Heart left ventricle (tissue), 16 donors: ENCODE results near the gene TBCB. TPM values are rescaled to one million over a fixed set of nuclear protein-coding genes. Genes with fewer than 3 reads are reported as not detected.

Experiments
- ATAC-seq, 4 donors: fragments of 200-7000 bp; cut with Tn5 transposase; one replicate each; pipeline ENCODE4 v1.9.1; 2020 to 2022; ENCODE audit warnings: moderate library complexity in 4 of 4, mild to moderate bottlenecking in 3 of 4, moderate number of reproducible peaks in 1 of 4
- DNase-seq, 5 donors: peaks; one replicate each; pipeline ENCODE4 v3.0.0-alpha.2; 2020
- H3K27ac ChIP-seq, 12 donors: fragments of 200-600 bp; sonication (generic) in 4 of 12; one replicate each; pipeline versions ENCODE4 v1.5.0 to v1.8.0; 2016 to 2022; ENCODE audit warnings: mild to moderate bottlenecking in 2 of 12
- H3K27me3 ChIP-seq, 9 donors: fragments of 200-600 bp; sonication (generic) in 2 of 9; one replicate each; pipeline versions ENCODE4 v1.5.1 to v1.8.0; 2016 to 2022; ENCODE audit warnings: mild to moderate bottlenecking in 3 of 9
- H3K36me3 ChIP-seq, 9 donors: fragments of 200-600 bp; sonication (generic) in 2 of 9; one replicate each; pipeline versions ENCODE4 v1.5.0 to v1.8.0; 2018 to 2022; ENCODE audit warnings: mild to moderate bottlenecking in 2 of 9
- H3K4me1 ChIP-seq, 12 donors: fragments of 200-600 bp; sonication (generic) in 4 of 12; one replicate each; pipeline versions ENCODE4 v1.5.0 to v1.8.0; 2016 to 2022; ENCODE audit warnings: mild to moderate bottlenecking in 3 of 12
- H3K4me3 ChIP-seq, 12 donors: fragments of 200-600 bp; sonication (generic) in 4 of 12; one replicate each; pipeline versions ENCODE4 v1.5.0 to v1.8.0; 2017 to 2022; ENCODE audit warnings: mild to moderate bottlenecking in 9 of 12, moderate library complexity in 4 of 12
- H3K9me3 ChIP-seq, 12 donors: fragments of 200-600 bp; sonication (generic) in 4 of 12; one replicate each; pipeline versions ENCODE4 v1.5.0 to v1.8.0; 2016 to 2022; ENCODE audit warnings: mild to moderate bottlenecking in 1 of 12
- CTCF ChIP-seq, 12 donors: fragments of 200-600 bp; sonication (generic) in 4 of 12; IDR thresholded peaks; one replicate each; pipeline versions ENCODE4 v1.5.0 to v1.8.0; 2018 to 2022; ENCODE audit warnings: antibody characterized with exemption in 12 of 12, mild to moderate bottlenecking in 5 of 12
- POLR2A ChIP-seq, 2 donors: fragments of 450-650 bp; IDR thresholded peaks; one replicate each; pipeline ENCODE4 v1.6.1; 2017; ENCODE audit warnings: antibody characterized with exemption in 2 of 2, mild to moderate bottlenecking in 2 of 2, moderate library complexity in 2 of 2
- WGBS, 4 donors: extraction: QIAGEN DNeasy Blood & Tissue Kit in 2 of 4; methylation state at CpG; one replicate each; pipeline versions ENCODE4 v1.1.5 to v1.1.7; 2013 to 2018; 5-methylcytosine and 5-hydroxymethylcytosine counted together
- intact Hi-C, 10 donors: fragments of 100-400 bp; cut with DNase I; formaldehyde crosslinking; loops; one replicate each; pipeline versions ENCODE4 v1.11.1 to v1.14.2; 2022
- polyA plus RNA-seq, 2 donors: library from polyadenylated mRNA; stranded (reverse); fragments of 200-250 nt; gene quantifications; one replicate each; pipeline ENCODE4 v1.2.3, GENCODE V29; 2013
- total RNA-seq, 9 donors: library from RNA; depleted of rRNA in 2 of 9; stranded (reverse); fragments of >200 nt in 2 of 9; fragmentation: NEBNext Ultra II Directional in 3 of 9; extraction: Animal tissue kit (Norgen Biotek cat#: 25700) in 3 of 9; gene quantifications; one replicate each; pipeline versions ENCODE4 v1.1.0 to v1.2.4, GENCODE V29; 2016 to 2023
- donor health status: ischemic (EF 13 %, LVEDD 7.1; RV severe dilation, severe dysfunction).
- donor health status: healthy with polysubstance abuse.
- donor health status: DM: no; HTN: yes; CAD: no.
- donor health status: DM: no; HTN: no; CAD: no.
- donor health status: ischemic (EF 25% LVEDD 6.9; RV normal size, moderate dysfunction).
- donor health status: ischemic (EF 25% LVEDD 5.7; RV mildly dilated, moderate dysfunction).
- donor health status: healthy.
- donor health status: DM: yes; HTN: yes; CAD: no.
- donor health status: ischemic (EF 35%, LVEDD 5.7; RV mildly dilated, moderate dysfunction).
- donor health status: nonischemic (EF 11% LVEDD 7.7; RV severe dilation, severe dysfunction).
- donor health status: DM: yes; HTN: yes; CAD: no.
- donor health status: PGD.
- donor health status: ischemic (EF 29% LVEDD 5.4; RV normal size, mild dysfunction).
- donor health status: nonischemic (EF 23%, LVEDD 6.1; RV moderate dilation, normal function).

TBCB gene
- total and polyA plus RNA-seq, 11 donors = 89.8 to 171 (median 111) TPM

GRCh38 chr19:36113425-36113824, 1.8 kb upstream of the TBCB start:
- Histone ChIP-seq H3K27ac (peak overlapping the region in 1 of 12 donors; percentile 93), H3K4me3 (peak overlapping the region in 9 of 12 donors; percentile 73 to 98 (median 90)), H3K9me3 (no peaks in the 10 kb centered on the region), H3K4me1 (peaks cover 3 to 32% (median 19%) of the 10 kb centered on the region in 12 donors), H3K27me3 (no peaks in the 10 kb centered on the region), H3K36me3 (peaks cover 0 to 49% (median 42%) of the 10 kb centered on the region in 9 donors)
- intact Hi-C loops = loop anchor here in 5 of 10 donors (5.0 to 10.0 kb wide), 4 partner anchors 56 to 121 kb away; partner anchors contain the start of gene SDHAF1 (in 3 of the 5)
- 93 to 94% (median 93%) methylated on average over 26 to 34 of the region's 34 CpGs for WGBS, 4 donors
- TF ChIP-seq CTCF (IDR thresholded peaks at IDR 0.05) (no peak), POLR2A (IDR thresholded peaks at IDR 0.05) (no peak)
- ATAC-seq (no peak), DNase-seq (no peak)

- Histone ChIP-seq H3K36me3 (peaks cover 0 to 56% (median 47%) of the 10 kb centered on the region in 9 donors), H3K9me3 (no peaks in the 10 kb centered on the region), H3K4me1 (peaks cover 3 to 32% (median 19%) of the 10 kb centered on the region in 12 donors), H3K4me3 (peak overlapping the region; percentile 60 to 98 (median 90)), H3K27me3 (no peaks in the 10 kb centered on the region), H3K27ac (peak overlapping the region; percentile 28 to 93 (median 88))
- peak in 2 of 4 donors; percentile 0 to 4 for ATAC-seq
- intact Hi-C loops = loop anchor here in 7 of 10 donors (2.0 to 10.0 kb wide), 5 partner anchors 57 to 122 kb away; partner anchors contain the start of genes SDHAF1 (in 3 of the 7), THAP8 (in 2 of the 7) and WDR62 (in 2 of the 7)
- peak in 3 of 5 donors; percentile 23 to 50 (median 43) for DNase-seq
- 6 to 15% (median 12%) methylated on average over 42 to 48 of the region's 48 CpGs for WGBS, 4 donors
- TF ChIP-seq CTCF (IDR thresholded peaks at IDR 0.05) (no peak), POLR2A (IDR thresholded peaks at IDR 0.05) (no peak)
Measured at GRCh38 chr19:36113894-36114720, 1.2 kb upstream of the TBCB start.

DNA sequence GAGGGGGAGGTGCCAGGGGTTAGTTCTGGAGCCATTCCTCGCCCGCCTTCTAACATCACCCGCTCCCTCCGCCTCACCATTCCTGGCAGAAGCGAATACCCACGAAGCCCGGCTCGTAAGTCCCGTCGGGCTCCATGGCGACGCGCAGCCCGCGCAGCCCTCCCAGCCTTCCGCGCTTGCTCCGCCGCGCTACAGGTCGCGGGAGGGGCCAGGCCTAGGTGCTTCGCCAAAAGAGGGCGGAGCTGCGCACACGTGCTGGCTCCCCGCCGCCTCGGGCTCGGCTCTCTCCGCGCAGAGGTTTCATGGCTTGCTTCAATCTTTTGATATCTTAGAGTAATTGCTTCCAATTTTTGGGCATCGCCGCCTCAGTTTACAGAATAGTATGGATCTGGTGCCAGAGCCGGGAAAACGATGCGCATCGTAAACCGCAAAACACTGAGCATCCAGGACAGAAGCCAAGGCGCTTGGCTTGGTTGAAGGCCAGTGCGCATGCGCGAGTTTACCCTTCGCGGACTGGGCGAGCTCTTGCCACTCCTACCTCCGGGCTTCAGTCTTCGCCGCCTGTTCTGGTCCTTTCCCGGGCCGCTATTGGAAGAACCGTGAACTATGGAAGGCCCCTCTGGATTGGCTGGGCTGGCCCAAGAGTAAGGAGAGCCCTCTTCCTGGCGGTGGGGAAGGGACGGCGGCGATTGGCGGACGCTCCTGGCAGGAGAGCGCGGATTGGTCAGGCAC, 381 bp upstream of the TBCB start, which contains the start of gene POLR2I:
POLR2I (minus strand) TSS at position 155 of the 732 bp plus-strand sequence; CDS start at position 136, 19 bp downstream.
- intact Hi-C loops = loop anchor here in 8 of 10 donors (1.0 to 10.0 kb wide), 7 partner anchors 55 to 123 kb away; partner anchors contain the start of genes SDHAF1 (in 3 of the 8), THAP8 (in 3 of the 8) and WDR62 (in 3 of the 8)
- no peaks in the 10 kb centered on the region for H3K9me3 ChIP-seq
- no peaks in the 10 kb centered on the region for H3K27me3 ChIP-seq
- TF ChIP-seq POLR2A (IDR thresholded peaks at IDR 0.05) (peak in 1 of 2 donors; percentile 50), CTCF (IDR thresholded peaks at IDR 0.05) (no peak)
- H3K27ac ChIP-seq = peak within 1 kb of the TSS; percentile 28 to 93 (median 88)
- H3K4me1 ChIP-seq = peaks cover 3 to 32% (median 19%) of the 10 kb centered on the region in 12 donors
- H3K4me3 ChIP-seq = peak within 1 kb of the TSS; percentile 60 to 98 (median 90)
- WGBS, 4 donors = 0 to 1% (median 0%) methylated on average over 30 to 60 of the region's 60 CpGs
- H3K36me3 ChIP-seq = peaks cover 0 to 62% (median 55%) of the 10 kb centered on the region in 9 donors
- peak; percentile 99 to 100 (median 100) for DNase-seq
- peak; percentile 95 to 99 (median 97) for ATAC-seq
